Measurements from ENCODE around the gene KRT6B.
"Not testable (repeated sequence)": the region's sequence is repeated elsewhere in the genome, so short reads cannot be mapped to it uniquely, and the experiment has no call there.

KRT6B gene

DNA sequence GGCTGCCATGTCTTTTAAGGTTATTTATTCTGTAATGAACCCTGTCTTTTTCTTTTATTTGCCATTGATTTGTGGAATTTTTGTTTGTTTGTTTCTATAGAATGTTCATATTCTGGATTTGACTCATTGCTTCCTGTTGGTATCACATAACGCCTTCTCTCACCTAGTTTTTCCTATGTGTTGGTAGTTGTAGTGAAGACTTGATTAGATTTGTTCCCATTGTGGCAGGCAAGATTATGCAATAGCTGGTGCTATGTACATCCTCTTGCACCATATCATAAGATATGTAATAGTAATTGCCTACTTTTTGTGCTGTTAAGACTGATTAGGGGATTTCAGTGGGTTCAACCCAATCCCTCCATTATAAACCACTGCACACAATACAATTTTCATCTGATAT, 3.9 kb upstream of the KRT6B start:
- Histone ChIP-seq H2AFZ (ENCODE audit: low read depth) (no peak overlapping the region), H3K4me2 (no peak overlapping the region), H3K4me3 (IDR thresholded peaks at IDR 0.05; ENCODE audit: insufficient read depth, low read depth, low read length) (no peak overlapping the region), H3K79me2 (ENCODE audit: insufficient read depth, low read depth) (no peaks in the 10 kb centered on the region), H3K27ac (no peak overlapping the region), H3K4me1 (ENCODE audit: low read depth, poor library complexity, severe bottlenecking) (no peaks in the 10 kb centered on the region), H4K20me1 (ENCODE audit: insufficient read depth) (no peaks in the 10 kb centered on the region), H3K27me3 (ENCODE audit: insufficient read depth, low read depth) (0 out of 2 replicates have a peak, but pooled peaks cover 4% of the 10 kb centered on the region), H3K36me3 (ENCODE audit: insufficient read depth) (no peaks in the 10 kb centered on the region), H3K9ac (no peak overlapping the region)
- TF ChIP-seq, protein P1, sequence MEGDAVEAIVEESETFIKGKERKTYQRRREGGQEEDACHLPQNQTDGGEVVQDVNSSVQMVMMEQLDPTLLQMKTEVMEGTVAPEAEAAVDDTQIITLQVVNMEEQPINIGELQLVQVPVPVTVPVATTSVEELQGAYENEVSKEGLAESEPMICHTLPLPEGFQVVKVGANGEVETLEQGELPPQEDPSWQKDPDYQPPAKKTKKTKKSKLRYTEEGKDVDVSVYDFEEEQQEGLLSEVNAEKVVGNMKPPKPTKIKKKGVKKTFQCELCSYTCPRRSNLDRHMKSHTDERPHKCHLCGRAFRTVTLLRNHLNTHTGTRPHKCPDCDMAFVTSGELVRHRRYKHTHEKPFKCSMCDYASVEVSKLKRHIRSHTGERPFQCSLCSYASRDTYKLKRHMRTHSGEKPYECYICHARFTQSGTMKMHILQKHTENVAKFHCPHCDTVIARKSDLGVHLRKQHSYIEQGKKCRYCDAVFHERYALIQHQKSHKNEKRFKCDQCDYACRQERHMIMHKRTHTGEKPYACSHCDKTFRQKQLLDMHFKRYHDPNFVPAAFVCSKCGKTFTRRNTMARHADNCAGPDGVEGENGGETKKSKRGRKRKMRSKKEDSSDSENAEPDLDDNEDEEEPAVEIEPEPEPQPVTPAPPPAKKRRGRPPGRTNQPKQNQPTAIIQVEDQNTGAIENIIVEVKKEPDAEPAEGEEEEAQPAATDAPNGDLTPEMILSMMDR (conservative IDR thresholded peaks at IDR 0.05; ENCODE audit: low read depth, low read length): no peak

DNA sequence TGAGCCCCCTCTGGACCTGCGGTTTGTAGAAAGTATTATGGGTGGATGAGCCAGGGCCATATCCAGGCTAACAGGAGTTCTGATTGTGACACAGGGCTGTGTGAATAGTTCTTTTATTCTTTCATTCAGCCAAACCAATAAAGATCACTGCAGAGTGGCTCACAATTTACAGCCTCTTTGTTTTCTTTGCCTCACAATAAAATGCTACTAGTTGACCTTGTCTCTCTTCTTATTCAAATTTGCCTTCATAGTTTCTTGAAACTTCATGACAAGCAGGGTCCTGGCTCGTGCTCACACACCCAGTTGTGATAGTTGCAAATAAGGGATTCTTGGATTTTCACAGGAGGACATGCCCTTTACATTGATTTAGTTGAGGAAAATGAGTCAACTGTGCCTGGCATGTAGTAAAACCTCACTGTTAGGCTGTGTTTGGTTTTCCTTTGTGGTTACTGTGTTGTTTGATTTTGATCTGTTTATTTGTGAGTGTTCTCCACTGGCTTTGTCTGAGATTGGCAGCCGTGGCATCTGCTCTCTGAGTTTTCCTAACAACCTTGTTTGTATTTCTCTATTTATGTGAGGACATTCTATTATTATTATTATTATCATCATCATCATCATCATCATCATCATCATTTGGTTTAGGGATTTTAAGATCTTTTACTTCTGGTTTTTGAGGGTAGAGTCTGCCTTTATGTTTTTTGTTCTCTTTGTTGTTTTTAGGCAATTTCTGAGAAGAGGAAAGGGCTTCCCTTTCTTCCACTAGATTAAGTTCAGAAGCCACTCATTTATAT, 2.7 kb upstream of the KRT6B start:
- H3K9ac ChIP-seq: no peak overlapping the region
- no peak overlapping the region for H3K4me2 ChIP-seq
- H3K4me1 ChIP-seq (ENCODE audit: low read depth, poor library complexity, severe bottlenecking): no peaks in the 10 kb centered on the region

DNA sequence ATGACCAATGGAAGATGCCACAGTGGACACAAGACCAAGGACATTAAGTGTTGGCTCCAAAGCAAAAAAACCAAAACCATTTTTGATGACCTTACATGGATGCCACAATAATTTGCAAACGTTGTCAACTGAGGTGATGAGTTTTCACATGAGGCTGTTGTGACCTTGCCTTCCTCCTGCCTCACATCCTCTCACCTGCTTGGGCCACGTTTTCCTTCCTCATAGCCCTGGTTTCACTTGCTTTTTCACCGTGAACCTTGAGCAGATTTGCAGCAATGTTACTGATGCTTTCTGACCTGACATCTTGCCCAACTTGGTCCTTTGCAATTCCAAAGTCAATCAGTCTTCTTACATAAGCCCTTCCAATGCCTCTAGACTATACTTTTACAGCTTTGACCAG, 3.7 kb downstream of the KRT6B start:
- Histone ChIP-seq H2AFZ (ENCODE audit: low read depth) (no peak overlapping the region), H4K20me1 (ENCODE audit: insufficient read depth) (no peaks in the 10 kb centered on the region), H3K4me1 (ENCODE audit: low read depth, poor library complexity, severe bottlenecking) (no peaks in the 10 kb centered on the region), H3K9ac (no peak overlapping the region), H3K27me3 (ENCODE audit: insufficient read depth, low read depth) (peaks cover 15% of the 10 kb centered on the region; the same call in 1 of the 2 replicates), H3K36me3 (ENCODE audit: insufficient read depth) (no peaks in the 10 kb centered on the region), H3K27ac (no peak overlapping the region), H3K4me3 (IDR thresholded peaks at IDR 0.05; ENCODE audit: insufficient read depth, low read depth, low read length) (no peak overlapping the region), H3K4me2 (no peak overlapping the region), H3K79me2 (ENCODE audit: insufficient read depth, low read depth) (no peaks in the 10 kb centered on the region)
- TF ChIP-seq, protein P1 (conservative IDR thresholded peaks at IDR 0.05; ENCODE audit: low read depth, low read length): no peak

More for the DNA sequence above, 2.7 kb upstream of the KRT6B start:
- Histone ChIP-seq H3K27ac (no peak overlapping the region), H2AFZ (ENCODE audit: low read depth) (no peak overlapping the region), H3K79me2 (ENCODE audit: insufficient read depth, low read depth) (no peaks in the 10 kb centered on the region), H3K27me3 (ENCODE audit: insufficient read depth, low read depth) (peaks cover 4% of the 10 kb centered on the region; the same call in 1 of the 2 replicates), H4K20me1 (ENCODE audit: insufficient read depth) (no peaks in the 10 kb centered on the region), H3K4me3 (IDR thresholded peaks at IDR 0.05; ENCODE audit: insufficient read depth, low read depth, low read length) (no peak overlapping the region), H3K36me3 (ENCODE audit: insufficient read depth) (no peaks in the 10 kb centered on the region)
- TF ChIP-seq, protein P1 (conservative IDR thresholded peaks at IDR 0.05; ENCODE audit: low read depth, low read length): no peak

DNA sequence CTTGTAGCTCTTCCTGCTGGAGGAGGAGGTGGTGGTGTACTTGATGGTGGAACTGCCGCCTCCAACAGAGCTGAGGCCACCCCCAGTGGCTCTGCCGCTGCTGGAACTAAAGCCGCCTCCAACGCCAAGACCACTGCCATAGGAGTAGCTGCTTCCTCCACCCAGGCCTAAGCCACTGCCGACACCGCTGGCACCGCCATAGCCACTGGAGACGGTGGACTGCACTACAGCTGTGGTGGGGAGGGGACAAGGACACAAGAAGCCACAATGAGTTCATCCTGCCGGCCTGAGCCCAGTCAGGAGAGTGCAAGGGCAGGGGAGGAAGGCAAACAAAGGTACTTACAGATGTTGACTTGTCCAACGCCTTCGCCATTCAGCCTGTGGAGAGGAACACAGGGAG, 4.8 kb downstream of the KRT6B start:
- not testable (repeated sequence) for H3K36me3 ChIP-seq (ENCODE audit: insufficient read depth); H3K79me2 ChIP-seq (ENCODE audit: insufficient read depth, low read depth); H3K4me3 ChIP-seq (IDR thresholded peaks at IDR 0.05; ENCODE audit: insufficient read depth, low read depth, low read length); H3K27ac ChIP-seq; H3K9ac ChIP-seq; H4K20me1 ChIP-seq (ENCODE audit: insufficient read depth); H3K4me2 ChIP-seq; H3K4me1 ChIP-seq (ENCODE audit: low read depth, poor library complexity, severe bottlenecking); H2AFZ ChIP-seq (ENCODE audit: low read depth)
- H3K27me3 ChIP-seq (ENCODE audit: insufficient read depth, low read depth): peaks cover 14% of the 10 kb centered on the region; the same call in 1 of the 2 replicates
